Stimulated activated CD8-positive, alpha-beta memory T cell treated with anti-CD3 and anti-CD28 coated beads, Interleukin-15, amount 100 ng/mL, for 1 hour (primary cell): Measurements from ENCODE around the gene THBS2.
"Not testable (repeated sequence)": the region's sequence is repeated elsewhere in the genome, so short reads cannot be mapped to it uniquely, and the experiment has no call there.

Source experiments
- DNase-seq: peaks from one replicate; pipeline ENCODE4 v3.0.0-alpha.2; 2020; ENCODE audit warnings: low read depth

Gene THBS2

GRCh38 chr6:169253337-169254238 lies at the start of gene THBS2:
THBS2 (minus strand) TSS chr6:169253846; CDS start chr6:169250784, 3,062 bp downstream.
- DNase-seq: no peak

- DNase-seq: no peak
These were observed 49.1 kb upstream of the THBS2 start for GRCh38 chr6:169302716-169303115.

- DNase-seq: no peak
These were observed 48.6 kb upstream of the THBS2 start for GRCh38 chr6:169302255-169302654.

- no peak for DNase-seq
These were observed 47.3 kb upstream of the THBS2 start for GRCh38 chr6:169300916-169301315.

GRCh38 chr6:169298626-169299025 lies 45.0 kb upstream of the THBS2 start:
- DNase-seq: not testable (repeated sequence)

- no peak for DNase-seq
These were observed 43.0 kb upstream of the THBS2 start for GRCh38 chr6:169296622-169297021.

GRCh38 chr6:169296170-169296569 lies 42.5 kb upstream of the THBS2 start:
- DNase-seq: no peak

- DNase-seq: no peak
These were observed 39.5 kb upstream of the THBS2 start for GRCh38 chr6:169293196-169293595.

GRCh38 chr6:169292338-169293124 lies 38.9 kb upstream of the THBS2 start:
- DNase-seq: no peak

- no peak for DNase-seq
These were observed 38.1 kb upstream of the THBS2 start for GRCh38 chr6:169291646-169292337.

GRCh38 chr6:169291148-169291547 lies 37.5 kb upstream of the THBS2 start:
- DNase-seq: no peak

- DNase-seq: no peak
These were observed 36.1 kb upstream of the THBS2 start for GRCh38 chr6:169289619-169290339.

- no peak for DNase-seq
These were observed 35.6 kb upstream of the THBS2 start for GRCh38 chr6:169289257-169289618.

GRCh38 chr6:169288591-169288990 lies 34.9 kb upstream of the THBS2 start:
- DNase-seq: no peak

- no peak for DNase-seq
These were observed 34.0 kb upstream of the THBS2 start for GRCh38 chr6:169287675-169288074.

GRCh38 chr6:169286961-169287360 lies 33.3 kb upstream of the THBS2 start:
- DNase-seq: no peak

- no peak for DNase-seq
These were observed 31.5 kb upstream of the THBS2 start for GRCh38 chr6:169285165-169285564.

GRCh38 chr6:169283924-169284323 lies 30.3 kb upstream of the THBS2 start:
- DNase-seq: no peak

GRCh38 chr6:169282043-169282442 lies 28.4 kb upstream of the THBS2 start:
- DNase-seq: no peak

GRCh38 chr6:169277619-169278018 lies 24.0 kb upstream of the THBS2 start:
- DNase-seq: no peak

GRCh38 chr6:169274781-169275180 lies 21.1 kb upstream of the THBS2 start:
- no peak for DNase-seq

- no peak for DNase-seq
These were observed 19.9 kb upstream of the THBS2 start for GRCh38 chr6:169273511-169273910.
